ENCODE results near the gene PEX10.

Gene PEX10

GRCh38 chr1:2397007-2397679, 15.2 kb downstream of the PEX10 start:
- no peak for TF ChIP-seq CTCF (IDR thresholded peaks at IDR 0.05; ENCODE audit: extremely low read depth, missing control alignments)
- no peak for DNase-seq (ENCODE audit: low spot score)

- TF ChIP-seq CTCF (IDR thresholded peaks at IDR 0.05; ENCODE audit: extremely low read depth, missing control alignments), result no peak
These were observed 15.9 kb downstream of the PEX10 start for GRCh38 chr1:2396476-2396875.

GRCh38 chr1:2396059-2396458, 16.3 kb downstream of the PEX10 start:
- no peak for DNase-seq (ENCODE audit: low spot score)
- no peak for TF ChIP-seq CTCF (IDR thresholded peaks at IDR 0.05; ENCODE audit: extremely low read depth, missing control alignments)

More at GRCh38 chr1:2396476-2396875, 15.9 kb downstream of the PEX10 start:
- DNase-seq (ENCODE audit: low spot score), result no peak

- TF ChIP-seq CTCF (IDR thresholded peaks at IDR 0.05; ENCODE audit: extremely low read depth, missing control alignments), result no peak
- DNase-seq (ENCODE audit: low spot score), result no peak
These were observed 17.1 kb downstream of the PEX10 start for GRCh38 chr1:2395245-2395644.

GRCh38 chr1:2394761-2395160, 17.6 kb downstream of the PEX10 start:
- TF ChIP-seq CTCF (IDR thresholded peaks at IDR 0.05; ENCODE audit: extremely low read depth, missing control alignments), result no peak
- DNase-seq (ENCODE audit: low spot score), result no peak

GRCh38 chr1:2394220-2394619, 18.1 kb downstream of the PEX10 start:
- TF ChIP-seq CTCF (IDR thresholded peaks at IDR 0.05; ENCODE audit: extremely low read depth, missing control alignments), result no peak
- no peak for DNase-seq (ENCODE audit: low spot score)

GRCh38 chr1:2393471-2393877, 18.9 kb downstream of the PEX10 start:
- no peak for TF ChIP-seq CTCF (IDR thresholded peaks at IDR 0.05; ENCODE audit: extremely low read depth, missing control alignments)
- DNase-seq (ENCODE audit: low spot score), result no peak
